Endothelial cell of umbilical vein (primary cell): ENCODE data around the gene ZPR1. TPM values are rescaled to one million over a fixed set of nuclear protein-coding genes. Genes with fewer than 3 reads are reported as not detected.

Source experiments
- BruUV-seq: library from RNA; stranded (reverse); fragments of 400-500 nt; replicated peaks from 2 replicates; lab custom pipeline; 2021; lab: Mats Ljungman, UMichigan
- CTCF ChIA-PET: fragments of 300-600, 350-600 bp; sonication (Branson Sonifier 250); formaldehyde crosslinking; loops from one replicate; lab custom pipeline; 2021; ENCODE audit warnings: antibody characterized with exemption, inconsistent platforms; lab: Charles Lee
- POLR2A ChIA-PET: fragments of 300-600, 350-600 bp; sonication (Branson Sonifier 250); formaldehyde crosslinking; loops from one replicate; lab custom pipeline; 2021; ENCODE audit warnings: antibody characterized with exemption, inconsistent platforms; lab: Charles Lee
- DNase-seq: peaks from one replicate; pipeline ENCODE4 v3.0.0-alpha.2; 2011; ENCODE audit warnings: low read depth, low spot score
- FAIRE-seq: peaks from 2 replicates; lab custom pipeline; 2011; peaks lifted over from hg19 to GRCh38; lab: Jason Lieb, UNC
- H2AFZ ChIP-seq: 2 replicates; pipeline ENCODE4 v1.6.0; 2012; ENCODE audit warnings: low read depth, low read length, control low read depth, inconsistent platforms
- H3K27ac ChIP-seq: 2 replicates; pipeline ENCODE4 v1.5.1; 2011; ENCODE audit warnings: low read depth, mild to moderate bottlenecking, control low read depth, low read length, moderate library complexity; ENCODE audit not compliant: insufficient read depth
- H3K27me3 ChIP-seq, 2 experiments: 2 replicates each; pipeline versions ENCODE4 v1.6.0 to v1.6.1; 2011; ENCODE audit warnings: low read length in 2 of 2, mixed read lengths in 1 of 2; ENCODE audit not compliant: control insufficient read depth in 2 of 2, insufficient read depth in 2 of 2
- H3K36me3 ChIP-seq, 2 experiments: 2 replicates in 1 of 2; 3 replicates in 1 of 2; pipeline ENCODE4 v1.5.1; 2011; ENCODE audit warnings: low read length in 2 of 2, mild to moderate bottlenecking in 1 of 2, moderate library complexity in 1 of 2; ENCODE audit not compliant: control insufficient read depth in 2 of 2, insufficient read depth in 2 of 2; ENCODE audit errors: extremely low read depth in 1 of 2
- H3K4me1 ChIP-seq: 3 replicates; pipeline ENCODE4 v1.5.1; 2011; ENCODE audit warnings: mild to moderate bottlenecking, low read length; ENCODE audit not compliant: control insufficient read depth, insufficient read depth; ENCODE audit errors: extremely low read depth
- H3K4me2 ChIP-seq: 2 replicates; pipeline ENCODE4 v1.6.1; 2011; ENCODE audit warnings: low read length, control low read depth, mixed read lengths; ENCODE audit not compliant: insufficient read depth
- H3K4me3 ChIP-seq, 3 experiments: fragments of 200-600 bp in 1 of 3; sonication (generic), shearing (Covaris generic) in 1 of 3; replicated peaks in 1 of 3; 2 replicates each; pipeline ENCODE4 v1.5.1; 2011 to 2016; ENCODE audit warnings: control low read depth in 3 of 3, low read length in 3 of 3, mild to moderate bottlenecking in 2 of 3, inconsistent platforms in 1 of 3, low read depth in 1 of 3, moderate library complexity in 1 of 3; ENCODE audit not compliant: insufficient read depth in 1 of 3
- H3K79me2 ChIP-seq: 2 replicates; pipeline ENCODE4 v1.6.0; 2012; ENCODE audit warnings: low read length, inconsistent platforms; ENCODE audit not compliant: control insufficient read depth, insufficient read depth
- H3K9ac ChIP-seq: replicated peaks from 2 replicates; pipeline ENCODE3; 2011; ENCODE audit warnings: low read length, control low read depth; ENCODE audit not compliant: insufficient read depth; ENCODE audit errors: extremely low read depth
- H3K9me1 ChIP-seq: replicated peaks from 3 replicates; pipeline ENCODE4 v1.6.0; 2011; ENCODE audit warnings: mild to moderate bottlenecking, low read length; ENCODE audit not compliant: control insufficient read depth, insufficient read depth; ENCODE audit errors: extremely low read depth
- H3K9me3 ChIP-seq: replicated peaks from 2 replicates; pipeline ENCODE4 v1.5.1; 2012; ENCODE audit warnings: low read length, inconsistent platforms; ENCODE audit not compliant: control insufficient read depth, insufficient read depth
- H4K20me1 ChIP-seq: replicated peaks from 2 replicates; pipeline ENCODE3; 2011; ENCODE audit warnings: mild to moderate bottlenecking, low read length; ENCODE audit not compliant: control insufficient read depth, insufficient read depth; ENCODE audit errors: extremely low read depth
- CTCF ChIP-seq, 2 donors: IDR thresholded peaks; 1 replicate in 1 of 2; 2 replicates in 1 of 2; pipeline ENCODE4 v1.5.1; 2011; ENCODE audit warnings: low read length in 2 of 2, mild to moderate bottlenecking in 2 of 2, moderate library complexity in 2 of 2, control low read depth in 1 of 2, inconsistent platforms in 1 of 2, low read depth in 1 of 2; ENCODE audit not compliant: insufficient read depth in 1 of 2; ENCODE audit errors: extremely low read depth in 1 of 2
- EZH2 ChIP-seq: IDR thresholded peaks from 2 replicates; pipeline ENCODE4 v1.6.1; 2012; ENCODE audit warnings: borderline replicate concordance, low read depth, mild to moderate bottlenecking, moderate library complexity, low read length, inconsistent platforms; ENCODE audit not compliant: severe bottlenecking
- FOS ChIP-seq: IDR thresholded peaks from 2 replicates; pipeline ENCODE4 v1.6.1; 2011; ENCODE audit warnings: mild to moderate bottlenecking, low read length, moderate library complexity, borderline replicate concordance; ENCODE audit not compliant: insufficient read depth
- GATA2 ChIP-seq: IDR thresholded peaks from 2 replicates; pipeline ENCODE4 v1.7.0; 2011; ENCODE audit warnings: low read depth, mild to moderate bottlenecking, moderate library complexity, mixed read lengths, low read length; ENCODE audit not compliant: insufficient read length, insufficient read depth
- JUN ChIP-seq: IDR thresholded peaks from 2 replicates; pipeline ENCODE4 v1.6.1; 2011; ENCODE audit warnings: borderline replicate concordance, low read depth; ENCODE audit not compliant: insufficient read length, insufficient read depth
- MAX ChIP-seq: IDR thresholded peaks from 2 replicates; pipeline ENCODE4 v1.6.1; 2011; ENCODE audit not compliant: insufficient read depth, insufficient read length
- MYC ChIP-seq: IDR thresholded peaks from one replicate; pipeline ENCODE4 v1.6.1; 2011; ENCODE audit warnings: mild to moderate bottlenecking, low read depth, low read length
- POLR2A ChIP-seq: IDR thresholded peaks from 2 replicates; pipeline ENCODE4 v1.6.1; 2012; ENCODE audit warnings: low read depth, mild to moderate bottlenecking, control low read depth, low read length
- POLR2AphosphoS5 ChIP-seq: IDR thresholded peaks from 2 replicates; pipeline ENCODE4 v1.6.1; 2012; ENCODE audit warnings: low read depth, mild to moderate bottlenecking, control low read depth, low read length, moderate library complexity; ENCODE audit not compliant: insufficient read depth
- dilution Hi-C: fragments of 300-500 bp; cut with MboI; formaldehyde crosslinking; loops from one replicate; pipeline ENCODE4 v1.15.0; 2019; ENCODE audit warnings: low sequenced_read_pairs; ENCODE audit not compliant: extremely low pct_ligation_motif_present
- intact Hi-C: fragments of 100-400 bp; cut with micrococcal nuclease; formaldehyde crosslinking; loops from one replicate; pipeline ENCODE4 v1.10.0; 2022
- polyA plus RNA-seq, 4 experiments: library from polyadenylated mRNA; depleted of rRNA in 3 of 4; stranded (reverse) in 3 of 4; unstranded in 1 of 4; fragments of >200 nt; gene quantifications; 2 replicates each; pipeline versions ENCODE4 v1.2.1 to v1.2.3, GENCODE V29; 2011 to 2012; ENCODE audit warnings: missing spikeins in 1 of 4
- total RNA-seq: library from RNA; stranded (reverse); gene quantifications from 2 replicates; pipeline ENCODE4 v1.2.3, GENCODE V29; 2021

The ZPR1 gene
- total and polyA plus RNA-seq, 2 donors (not counting 3 experiments of a cell fraction or from before 2014, with no cell fraction given), result 22.6 to 54.5 TPM

- no peaks in the 10 kb centered on the region for H3K9me1 ChIP-seq
- peaks cover 8 to 15% of the 10 kb centered on the region in 2 experiments for H3K27me3 ChIP-seq
- TF ChIP-seq CTCF (IDR thresholded peaks at IDR 0.05; ENCODE audit: extremely low read depth in 1 of 2, insufficient read depth in 1 of 2, low read depth in 1 of 2, low read length in 2 of 2) (no peak), POLR2A (no peak), FOS (no peak), JUN (no peak), POLR2AphosphoS5 (no peak), EZH2 (no peak), MAX (no peak), GATA2 (no peak), MYC (no peak)
- intact Hi-C loops, result loop anchor here (5.0 kb wide), 1 partner anchor 104 kb away; the partner anchor contains the start of gene APOA1
- DNase-seq (no peak), FAIRE-seq (no peak)
- H3K4me1 ChIP-seq, result no peaks in the 10 kb centered on the region
- no peaks in the 10 kb centered on the region for H3K79me2 ChIP-seq
- H3K4me3 ChIP-seq, result no peak overlapping the region
- ChIA-PET POLR2A (no interaction called here), CTCF (interaction anchor here (0.6 to 4.6 kb wide), 20 partner anchors 9 to 609 kb away, joined by 3 to 67 read pairs (median 4); partner anchors contain the start of genes APOA5 and ZPR1)
- no peaks in the 10 kb centered on the region for H3K9me3 ChIP-seq
- dilution Hi-C loops, result no loop called here
- H3K4me2 ChIP-seq, result no peak overlapping the region
- H3K36me3 ChIP-seq, result no peaks in the 10 kb centered on the region
- no peaks in the 10 kb centered on the region for H4K20me1 ChIP-seq
- H2AFZ ChIP-seq, result no peak overlapping the region
- H3K9ac ChIP-seq, result no peak overlapping the region
- no TSS peak for BruUV-seq
- H3K27ac ChIP-seq, result no peak overlapping the region
Measured at GRCh38 chr11:116733043-116733755, 54.6 kb downstream of the ZPR1 start.
